ENCODE data around the gene KRT15.
"Not testable (repeated sequence)": the region's sequence is repeated elsewhere in the genome, so short reads cannot be mapped to it uniquely, and the experiment has no call there.

KRT15 gene

GRCh38 chr17:41542786-41543185 is 24.1 kb upstream of the KRT15 start:
- not testable (repeated sequence) for DNase-seq

GRCh38 chr17:41542357-41542756 is 23.7 kb upstream of the KRT15 start:
- DNase-seq = no peak

DNA sequence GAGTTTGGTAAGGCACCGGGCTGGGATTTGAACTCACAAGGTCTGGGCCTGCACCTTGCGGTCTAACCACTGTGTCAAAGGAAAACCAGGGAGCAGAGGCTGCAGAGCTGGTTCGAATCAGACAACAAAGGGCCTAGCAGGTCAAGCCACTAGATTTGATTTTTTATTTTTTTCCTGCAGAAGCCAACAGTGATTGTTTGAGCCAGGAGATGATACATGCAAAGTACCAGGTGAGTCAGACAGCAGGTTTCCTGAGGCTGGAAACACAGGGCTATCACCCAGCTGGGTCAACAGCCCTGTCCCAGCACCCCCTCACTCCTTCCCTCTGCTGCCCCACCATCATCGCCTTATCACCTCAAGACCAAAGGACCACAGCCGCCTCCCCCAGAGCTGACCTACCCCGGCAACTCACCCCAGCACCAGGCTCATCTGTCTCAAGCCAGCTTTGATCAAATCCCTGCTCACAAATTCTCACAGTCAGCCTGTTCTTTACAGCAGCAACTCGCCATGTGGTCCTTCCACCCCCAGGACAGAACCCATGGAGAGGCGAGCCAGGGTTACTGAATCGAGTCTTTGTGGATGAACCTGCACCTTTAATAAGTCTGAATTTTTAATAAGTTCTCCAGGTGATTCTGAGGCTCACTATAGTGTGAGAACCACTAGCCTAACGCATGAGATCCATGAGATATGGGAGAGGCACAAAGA is 22.4 kb upstream of the KRT15 start:
- DNase-seq = no peak

DNA sequence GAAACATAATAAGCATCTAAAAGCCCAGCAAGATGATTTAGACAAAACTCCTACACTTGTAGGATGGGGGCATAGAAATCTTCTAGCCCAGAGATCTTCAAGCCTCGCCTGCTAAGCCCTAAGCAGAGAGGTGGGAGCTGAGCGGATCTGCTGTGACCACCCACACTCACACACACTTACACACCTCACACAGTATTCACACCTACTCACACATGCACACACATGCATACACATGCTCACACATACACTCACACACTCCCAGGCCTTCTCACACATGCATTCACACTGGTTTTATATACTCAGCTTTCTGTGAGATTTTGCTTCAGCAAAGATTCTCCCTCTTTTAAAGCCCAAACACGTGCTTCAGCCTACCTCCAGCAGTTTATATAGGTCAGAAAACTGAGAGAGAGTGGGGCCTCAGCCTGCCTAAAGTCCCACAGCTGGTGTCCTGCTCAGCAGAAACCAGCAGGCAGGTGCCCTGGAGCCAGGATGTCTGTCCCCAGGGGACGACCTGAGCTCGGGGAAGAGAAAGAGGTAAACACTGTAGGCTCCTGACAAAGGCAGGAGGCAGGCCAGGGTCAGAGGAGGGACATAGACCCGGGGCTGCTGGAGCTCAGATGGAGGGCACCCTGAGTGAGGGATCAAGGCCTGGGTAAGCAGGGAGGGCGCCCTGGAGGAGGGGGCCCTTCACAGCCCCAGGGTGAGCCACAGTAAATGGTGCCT is 21.4 kb upstream of the KRT15 start:
- DNase-seq = no peak

DNA sequence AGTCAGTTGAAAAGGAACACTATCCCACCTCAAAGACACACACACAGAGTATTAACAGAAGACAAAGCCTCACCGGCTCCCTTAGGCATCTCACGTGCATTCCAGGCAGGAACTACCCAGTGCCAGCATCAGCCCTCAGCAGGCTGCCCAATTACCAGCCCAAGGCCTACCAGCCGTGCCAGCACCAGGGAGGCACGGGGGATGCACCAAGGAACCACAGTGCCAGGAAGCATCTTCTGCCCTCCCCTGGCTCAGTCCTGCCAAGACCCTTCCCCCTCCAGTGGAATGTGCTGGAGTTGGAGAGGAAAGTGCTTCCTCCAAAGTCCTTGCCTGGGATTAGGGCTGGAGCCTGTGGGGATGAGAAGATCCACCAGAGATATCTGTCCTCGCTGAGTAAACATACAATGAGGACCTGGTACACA is 20.4 kb upstream of the KRT15 start:
- DNase-seq = no peak

DNA sequence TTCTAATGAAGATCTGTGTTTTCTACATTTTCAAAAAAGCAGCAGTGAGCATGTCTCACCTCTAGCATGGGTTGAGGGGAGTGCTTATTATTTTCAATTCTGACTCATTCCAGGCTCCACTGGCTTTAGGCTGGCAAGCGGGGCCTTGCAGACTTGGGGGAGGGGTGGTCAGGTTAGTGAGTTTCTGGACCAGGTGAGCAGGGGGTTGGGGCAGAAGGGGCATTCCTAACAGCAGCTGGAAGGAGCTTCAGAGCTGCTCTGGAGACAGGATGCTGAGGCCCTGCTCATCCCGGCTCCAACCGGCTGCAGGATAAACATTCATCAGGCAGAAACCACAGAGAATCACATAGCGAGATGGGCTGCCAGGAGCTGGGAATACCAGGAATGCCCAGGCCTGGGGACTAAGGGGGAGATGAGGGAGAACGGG is 19.9 kb upstream of the KRT15 start:
- DNase-seq = no peak

GRCh38 chr17:41537990-41538389 is 19.3 kb upstream of the KRT15 start:
- DNase-seq = no peak

GRCh38 chr17:41537614-41537954 is 18.9 kb upstream of the KRT15 start:
- no peak for DNase-seq

DNA sequence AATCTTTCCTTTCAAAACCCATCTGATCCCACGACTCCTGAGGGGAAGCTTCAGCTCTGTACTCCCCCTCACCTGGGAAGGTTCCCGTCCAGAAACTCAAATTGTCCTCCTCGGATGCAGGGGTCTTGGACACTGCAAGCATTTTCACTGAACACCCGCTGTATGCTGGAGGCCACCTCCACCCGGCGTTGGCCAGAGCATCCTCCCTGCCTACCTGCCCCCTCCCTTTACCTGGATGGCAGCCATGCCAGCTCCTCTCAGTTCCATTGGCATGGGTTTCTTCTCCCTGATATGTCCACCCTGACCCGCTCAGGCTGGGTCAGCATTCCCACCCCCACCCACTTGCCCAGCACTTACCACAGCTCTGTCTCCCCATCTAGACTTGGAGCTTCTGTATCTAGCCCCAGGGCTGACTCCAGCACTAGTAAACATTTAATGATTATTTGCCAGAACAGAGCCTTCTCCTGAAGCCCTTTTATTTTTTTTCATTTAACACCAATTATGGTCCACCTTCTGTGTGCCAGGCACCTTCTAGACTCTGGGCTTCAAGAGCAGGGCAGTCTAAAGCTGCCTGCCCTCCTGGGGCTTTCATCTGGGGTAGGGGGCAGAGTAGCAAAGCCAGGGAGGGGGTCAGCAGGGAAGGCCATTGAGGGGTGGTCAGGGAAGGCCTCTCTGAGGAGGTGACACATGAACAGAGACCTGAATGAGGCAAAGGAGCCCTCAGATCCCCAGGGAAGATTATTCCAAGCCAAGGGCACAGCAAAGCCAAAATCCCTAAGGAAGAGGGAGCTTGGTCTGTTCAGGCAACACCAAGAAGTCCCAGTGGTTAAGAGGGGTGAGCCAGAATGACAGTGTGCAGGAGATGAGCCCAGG is 18.3 kb upstream of the KRT15 start:
- DNase-seq = no peak

DNA sequence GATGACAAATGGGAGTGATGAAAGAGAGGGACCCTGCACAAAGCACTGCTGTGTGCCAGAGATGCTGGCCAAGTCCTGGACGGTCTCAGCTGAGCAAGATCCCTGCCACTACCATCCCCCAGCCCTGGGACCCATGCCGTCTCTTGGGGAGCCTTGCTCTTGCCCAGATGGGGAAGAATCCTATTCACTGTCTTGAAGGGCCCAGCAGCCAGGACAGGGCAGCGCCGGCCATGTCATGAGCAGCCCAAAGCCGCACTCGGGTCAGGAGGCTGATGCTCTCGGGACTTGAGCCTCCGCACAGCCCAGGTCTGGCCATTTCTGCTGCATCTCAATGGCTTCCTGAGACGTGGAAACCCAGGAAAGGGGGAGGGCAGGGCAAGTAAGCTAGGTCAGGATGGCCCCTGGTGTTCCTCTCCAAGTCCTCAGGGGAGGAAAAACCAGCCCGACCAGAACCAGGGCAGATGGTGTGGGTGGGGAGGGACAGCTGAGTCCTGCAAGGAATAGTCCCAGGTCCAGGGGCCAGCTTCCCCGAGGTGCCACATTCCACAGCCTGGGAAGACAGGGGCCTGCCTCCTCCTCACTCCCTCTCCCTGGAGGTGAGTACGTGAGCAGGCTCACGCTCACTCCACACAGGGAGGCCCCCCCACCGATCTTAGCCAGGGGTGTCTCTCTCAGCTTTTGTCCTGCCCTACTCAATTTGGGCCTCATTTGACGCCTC is 17.2 kb upstream of the KRT15 start:
- DNase-seq = no peak

DNA sequence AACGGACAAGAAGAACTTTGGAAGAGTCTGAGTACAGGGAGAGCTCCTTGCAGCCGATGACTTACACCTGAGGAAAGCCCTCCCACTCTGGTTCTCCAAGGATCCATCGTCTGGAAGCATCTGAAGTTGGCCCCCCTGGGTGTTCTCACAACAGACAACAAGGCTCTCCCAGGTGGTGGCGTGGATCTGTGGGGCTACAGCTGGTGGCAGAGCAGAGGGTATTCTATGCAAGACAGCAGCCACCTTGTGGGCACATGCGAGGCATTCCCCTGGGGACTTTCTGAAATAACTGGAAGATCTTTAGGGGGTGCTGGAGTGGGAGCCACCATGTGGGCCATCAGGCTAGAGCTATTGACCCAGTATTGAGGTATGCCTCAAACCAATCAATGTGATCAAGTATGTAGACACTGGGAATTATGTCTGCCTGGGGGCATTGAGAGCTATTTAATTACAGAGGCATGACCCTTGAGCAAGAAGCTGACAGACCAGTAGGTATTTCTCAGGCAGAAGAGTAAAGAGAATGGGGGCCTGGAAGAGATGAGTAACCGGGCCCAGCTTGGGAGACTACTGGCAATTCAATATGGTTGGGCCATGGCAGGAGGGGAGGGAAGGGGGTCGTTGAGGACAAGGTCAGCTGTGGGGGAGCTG is 16.3 kb upstream of the KRT15 start:
- DNase-seq = no peak

DNA sequence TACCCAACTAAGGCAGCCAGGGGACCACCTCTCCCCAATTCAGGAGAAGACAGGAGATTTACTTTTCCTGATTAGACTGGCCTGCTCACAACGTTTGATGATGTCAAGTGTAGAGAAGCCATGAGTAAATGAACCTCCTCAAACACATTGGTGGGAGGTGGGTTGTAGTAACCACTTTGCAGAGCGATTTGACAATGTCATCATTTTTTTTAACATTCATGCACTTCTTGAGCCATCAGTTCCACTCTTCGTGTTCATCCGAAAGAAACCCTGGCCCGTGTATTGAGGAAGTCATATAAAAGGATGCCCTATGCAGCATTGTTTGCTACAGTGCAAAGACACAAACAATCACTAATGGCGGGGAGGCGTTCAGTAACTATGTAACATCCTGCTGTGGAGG is 14.9 kb upstream of the KRT15 start:
- DNase-seq = no peak

GRCh38 chr17:41532947-41533570 is 14.4 kb upstream of the KRT15 start:
- no peak for DNase-seq

- DNase-seq = no peak
Measured at GRCh38 chr17:41531993-41532392, 13.3 kb upstream of the KRT15 start.

DNA sequence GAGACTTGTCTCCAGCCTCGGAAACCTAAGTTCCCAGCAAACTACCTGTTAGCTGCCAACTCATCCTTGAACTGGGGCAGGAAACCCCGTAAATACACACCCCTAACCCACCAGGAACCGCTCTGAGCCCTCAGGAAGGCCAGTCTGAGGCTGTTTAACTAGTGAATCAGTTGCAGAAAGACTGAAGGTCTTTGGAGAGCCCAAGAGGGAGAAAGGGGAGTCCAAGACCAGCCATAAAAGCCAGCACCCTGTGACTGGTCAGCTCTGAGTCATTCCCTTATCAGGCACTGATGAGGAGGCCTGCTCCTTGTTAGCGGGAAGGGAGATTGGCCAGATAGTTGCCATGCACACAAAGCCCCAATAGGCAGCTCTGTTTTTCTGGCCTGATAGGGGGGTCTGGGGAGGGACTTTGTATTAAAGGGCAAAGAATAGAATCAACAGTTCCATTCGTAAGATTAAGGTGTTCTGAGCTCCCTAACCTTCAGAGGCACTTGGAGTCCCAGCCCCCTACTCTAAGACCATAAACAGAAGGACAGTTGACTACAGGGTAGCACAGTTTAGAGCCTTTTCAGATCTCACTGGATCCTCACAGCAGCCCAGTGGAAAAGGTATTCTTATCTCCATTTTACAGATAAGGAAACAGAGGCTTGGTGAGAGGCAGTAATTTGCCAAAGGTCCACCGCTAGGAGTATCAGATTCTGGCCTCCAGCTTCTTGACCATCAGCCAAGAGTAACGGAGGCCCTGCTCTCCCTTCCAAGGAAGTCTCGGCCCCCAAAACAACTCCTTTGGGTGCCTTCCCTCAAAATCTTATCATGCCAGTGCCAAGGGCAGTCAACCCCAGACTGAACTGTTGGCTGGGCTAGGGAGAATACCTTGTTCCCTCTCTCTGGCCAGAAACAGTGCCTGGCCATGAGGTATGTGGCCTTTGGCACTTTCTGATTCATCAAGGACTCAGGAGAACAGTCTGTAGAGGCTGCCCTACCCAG is 11.7 kb upstream of the KRT15 start:
- DNase-seq = no peak

GRCh38 chr17:41529491-41529915 is 10.8 kb upstream of the KRT15 start:
- no peak for DNase-seq

DNA sequence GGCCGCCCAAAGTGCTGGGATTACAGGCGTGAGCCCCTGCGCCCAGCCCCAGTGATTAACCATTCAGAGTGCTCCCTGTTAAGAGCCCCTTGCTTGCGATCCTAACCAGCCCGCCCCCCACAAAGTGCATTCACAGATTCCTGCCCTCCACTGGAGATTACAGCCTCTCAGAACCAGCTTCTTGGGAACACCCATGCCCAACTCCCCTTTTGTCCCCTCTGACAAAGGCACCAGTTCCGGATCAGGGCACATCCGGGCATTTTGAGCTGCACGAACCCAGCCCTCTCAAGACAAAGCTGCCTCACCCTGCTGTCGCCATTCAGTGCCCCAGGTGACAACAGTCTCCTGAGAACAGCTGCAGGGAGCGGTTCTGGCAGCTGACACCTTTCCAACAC is 10.3 kb upstream of the KRT15 start:
- DNase-seq = no peak

DNA sequence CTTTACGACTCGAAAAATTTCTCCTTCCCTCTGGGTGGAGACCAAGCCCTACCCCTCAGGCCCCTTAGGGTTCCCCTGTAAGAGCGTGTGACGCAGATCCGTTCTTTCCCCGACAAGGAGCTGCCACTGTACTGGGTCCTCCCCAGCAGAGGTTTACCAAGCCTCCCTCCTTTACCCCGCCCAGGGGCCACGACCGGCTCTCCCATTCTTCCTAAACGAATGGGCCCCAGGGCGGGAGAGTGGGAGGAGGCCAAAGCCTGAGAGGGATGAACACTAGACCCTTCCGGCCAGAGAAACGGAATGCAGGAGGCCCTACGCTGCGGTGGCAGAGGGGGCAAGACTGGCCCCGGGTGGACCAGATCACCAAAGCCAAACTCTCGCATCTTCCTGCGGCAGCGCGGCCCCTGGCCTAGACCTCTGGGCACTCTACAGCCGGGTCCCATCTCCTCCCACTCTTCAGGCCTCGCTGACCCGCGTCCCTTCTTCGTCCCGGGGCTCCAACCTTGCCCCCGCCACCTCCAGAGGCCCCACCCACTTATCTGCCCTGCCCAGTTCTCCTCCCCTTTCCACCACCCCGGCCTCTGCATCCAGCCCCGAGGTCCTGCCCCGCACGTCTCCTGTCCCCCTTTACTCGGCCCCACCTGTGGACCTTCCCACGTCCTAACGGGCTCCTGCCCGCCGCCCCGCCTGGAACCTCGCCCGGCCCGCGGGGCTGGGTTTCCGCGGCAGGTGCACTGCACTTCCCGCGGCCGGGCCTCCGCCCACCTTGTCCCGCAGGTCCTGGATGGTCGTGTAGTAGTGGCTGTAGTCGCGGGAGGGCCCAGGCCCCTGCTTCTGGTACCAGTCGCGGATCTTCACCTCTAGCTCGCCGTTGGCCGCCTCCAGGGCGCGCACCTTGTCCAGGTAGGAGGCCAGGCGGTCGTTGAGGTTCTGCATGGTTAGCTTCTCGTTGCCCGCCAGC is 8.7 kb upstream of the KRT15 start:
- DNase-seq = no peak

DNA sequence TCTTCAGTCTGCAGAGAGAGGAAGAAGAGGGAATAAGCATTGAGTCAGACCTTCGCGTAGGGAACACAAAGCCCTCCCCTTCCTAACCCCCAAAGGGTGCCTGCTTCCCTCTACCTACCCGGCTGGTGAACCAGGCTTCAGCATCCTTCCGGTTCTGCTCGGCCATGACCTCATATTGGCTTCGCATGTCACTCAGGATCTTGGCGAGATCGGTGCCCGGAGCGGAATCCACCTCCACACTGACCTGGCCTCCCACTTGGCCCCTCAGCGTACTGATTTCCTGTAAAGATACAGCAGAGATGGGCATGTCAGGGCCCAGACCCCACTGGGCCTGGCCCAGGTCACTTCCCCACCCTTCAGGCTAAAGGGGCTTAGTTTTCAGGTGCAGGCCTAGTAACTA is 5.6 kb upstream of the KRT15 start:
- no peak for DNase-seq

DNA sequence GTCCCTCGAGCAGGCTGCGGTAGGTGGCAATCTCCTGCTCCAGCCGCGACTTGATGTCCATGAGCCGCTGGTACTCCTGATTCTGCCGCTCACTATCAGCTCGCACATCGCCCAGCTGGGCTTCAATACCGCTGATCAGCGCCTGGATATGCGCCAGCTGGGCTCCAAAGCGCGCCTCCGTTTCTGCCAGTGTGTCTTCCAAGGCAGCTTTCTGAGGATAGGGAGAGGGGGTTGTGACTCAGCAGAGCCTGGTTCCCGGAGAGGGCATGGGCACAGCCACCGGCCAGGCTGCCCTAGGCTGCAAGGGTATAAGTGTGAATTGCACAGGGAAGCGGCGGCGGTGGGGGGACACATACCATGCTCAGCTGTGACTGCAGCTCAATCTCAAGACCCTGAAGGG is 5.1 kb upstream of the KRT15 start:
- DNase-seq = no peak

All from CD4-positive, alpha-beta T cell treated with Interferon alpha-2 for 1 hour (primary cell).